Upper lobe of right lung (tissue), 1 donor: ENCODE measurements around the gene RASGRF2. TPM values are rescaled to one million over a fixed set of nuclear protein-coding genes. Genes with fewer than 3 reads are reported as not detected.

ENCODE experiments used
- ATAC-seq: fragments of 200-7000 bp; cut with Tn5 transposase; one replicate; pipeline ENCODE4 v1.9.1; 2020; ENCODE audit warnings: mild to moderate bottlenecking, moderate library complexity
- DNase-seq: peaks from one replicate; pipeline ENCODE4 v3.0.0-alpha.2; 2020
- H3K27ac ChIP-seq: fragments of 200-600 bp; one replicate; pipeline ENCODE4 v1.8.0; 2022
- H3K27me3 ChIP-seq: fragments of 200-600 bp; one replicate; pipeline ENCODE4 v1.8.0; 2022; ENCODE audit warnings: mild to moderate bottlenecking
- H3K36me3 ChIP-seq: fragments of 200-600 bp; one replicate; pipeline ENCODE4 v1.8.0; 2022
- H3K4me1 ChIP-seq: fragments of 200-600 bp; one replicate; pipeline ENCODE4 v1.8.0; 2022
- H3K4me3 ChIP-seq: fragments of 200-600 bp; one replicate; pipeline ENCODE4 v1.8.0; 2022; ENCODE audit warnings: mild to moderate bottlenecking
- H3K9me3 ChIP-seq: fragments of 200-600 bp; one replicate; pipeline ENCODE4 v1.8.0; 2022
- CTCF ChIP-seq: fragments of 200-600 bp; IDR thresholded peaks from one replicate; pipeline ENCODE4 v1.8.0; 2022; ENCODE audit warnings: antibody characterized with exemption
- intact Hi-C: fragments of 100-400 bp; cut with DNase I; formaldehyde crosslinking; loops from one replicate; pipeline ENCODE4 v1.11.0; 2022
- total RNA-seq: library from RNA; stranded (reverse); fragmentation: NEBNext Ultra II Directional; extraction: Animal tissue kit (Norgen Biotek cat#: 25700); gene quantifications from one replicate; pipeline ENCODE4 v1.2.1, GENCODE V29; 2021
- donor health status: DM: no; HTN: yes; CAD: no; lungs with severe emphysema.

Gene RASGRF2
- total RNA-seq, 1 donor from 2014 or later, result 5.4 TPM

GRCh38 chr5:80964491-80964890 is 4.3 kb downstream of the RASGRF2 start:
- DNase-seq, result no peak
- Histone ChIP-seq H3K27me3 (peaks cover 44% of the 10 kb centered on the region), H3K36me3 (no peaks in the 10 kb centered on the region), H3K27ac (no peak overlapping the region), H3K4me3 (no peak overlapping the region), H3K9me3 (no peaks in the 10 kb centered on the region), H3K4me1 (peaks cover 12% of the 10 kb centered on the region)
- ATAC-seq, result no peak
- no peak for TF ChIP-seq CTCF
- intact Hi-C loops, result no loop called here

- ATAC-seq (no peak), DNase-seq (no peak)
- intact Hi-C loops, result no loop called here
- Histone ChIP-seq H3K9me3 (no peaks in the 10 kb centered on the region), H3K4me1 (peaks cover 12% of the 10 kb centered on the region), H3K4me3 (no peak overlapping the region), H3K36me3 (no peaks in the 10 kb centered on the region), H3K27ac (no peak overlapping the region), H3K27me3 (peaks cover 39% of the 10 kb centered on the region)
- no peak for TF ChIP-seq CTCF
Measured at GRCh38 chr5:80964919-80965318, 4.8 kb downstream of the RASGRF2 start.

- TF ChIP-seq CTCF, result no peak
- intact Hi-C loops, result no loop called here
- ATAC-seq (peak; percentile 53), DNase-seq (no peak)
- H3K36me3 ChIP-seq, result no peaks in the 10 kb centered on the region
- peaks cover 23% of the 10 kb centered on the region for H3K27me3 ChIP-seq
- no peak overlapping the region for H3K4me3 ChIP-seq
- no peaks in the 10 kb centered on the region for H3K9me3 ChIP-seq
- H3K27ac ChIP-seq, result no peak overlapping the region
- H3K4me1 ChIP-seq, result peaks cover 8% of the 10 kb centered on the region
Measured at GRCh38 chr5:80967500-80968181, 7.5 kb downstream of the RASGRF2 start.

DNA sequence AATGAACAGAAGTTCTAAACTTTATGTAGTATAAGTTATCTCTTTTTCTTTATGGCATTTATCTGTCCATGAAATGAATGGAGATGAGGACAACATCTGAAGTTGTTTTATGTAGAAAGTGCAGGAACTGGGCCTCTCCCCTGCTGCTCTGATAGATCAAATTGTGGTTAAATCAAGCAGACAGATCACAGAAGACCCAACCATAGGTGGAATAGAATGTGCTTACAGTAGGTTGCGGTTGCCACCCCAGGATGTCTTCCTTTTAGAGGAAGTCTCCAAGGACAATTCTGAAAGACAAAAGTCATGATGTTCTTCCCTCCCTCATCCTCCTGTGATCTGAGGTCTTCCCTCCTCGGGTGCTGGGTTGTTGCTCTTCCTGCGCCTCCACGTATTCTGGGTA is 12.9 kb downstream of the RASGRF2 start:
- no peaks in the 10 kb centered on the region for H3K9me3 ChIP-seq
- TF ChIP-seq CTCF, result no peak
- no peaks in the 10 kb centered on the region for H3K36me3 ChIP-seq
- H3K4me3 ChIP-seq, result no peak overlapping the region
- ATAC-seq (no peak), DNase-seq (no peak)
- no peaks in the 10 kb centered on the region for H3K27me3 ChIP-seq
- no peak overlapping the region for H3K27ac ChIP-seq
- intact Hi-C loops, result no loop called here
- peaks cover under 1% of the 10 kb centered on the region for H3K4me1 ChIP-seq

DNA sequence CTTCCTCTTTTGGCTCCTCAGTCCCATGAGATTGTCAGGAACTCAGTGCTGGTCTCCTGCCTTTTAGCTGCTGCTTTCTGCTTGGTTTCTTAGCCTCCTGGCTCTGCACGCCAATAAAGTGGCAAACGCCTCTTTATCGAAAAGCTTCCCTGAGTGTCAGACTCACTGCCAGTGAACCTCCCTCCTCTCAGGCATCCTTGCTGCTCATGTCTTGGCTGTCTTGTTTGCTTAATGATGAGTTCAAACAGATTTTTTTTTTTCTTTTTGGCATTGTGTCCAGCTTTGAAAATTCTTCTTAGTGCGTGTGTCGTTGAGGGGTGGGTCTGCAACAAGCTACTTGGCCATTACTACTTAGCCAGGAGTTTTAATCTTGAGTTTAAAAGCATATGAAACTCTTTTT is 14.9 kb downstream of the RASGRF2 start:
- TF ChIP-seq CTCF, result no peak
- Histone ChIP-seq H3K4me3 (no peak overlapping the region), H3K36me3 (no peaks in the 10 kb centered on the region), H3K27me3 (no peaks in the 10 kb centered on the region), H3K4me1 (no peaks in the 10 kb centered on the region), H3K9me3 (no peaks in the 10 kb centered on the region), H3K27ac (no peak overlapping the region)
- intact Hi-C loops, result no loop called here
- DNase-seq (no peak), ATAC-seq (no peak)

DNA sequence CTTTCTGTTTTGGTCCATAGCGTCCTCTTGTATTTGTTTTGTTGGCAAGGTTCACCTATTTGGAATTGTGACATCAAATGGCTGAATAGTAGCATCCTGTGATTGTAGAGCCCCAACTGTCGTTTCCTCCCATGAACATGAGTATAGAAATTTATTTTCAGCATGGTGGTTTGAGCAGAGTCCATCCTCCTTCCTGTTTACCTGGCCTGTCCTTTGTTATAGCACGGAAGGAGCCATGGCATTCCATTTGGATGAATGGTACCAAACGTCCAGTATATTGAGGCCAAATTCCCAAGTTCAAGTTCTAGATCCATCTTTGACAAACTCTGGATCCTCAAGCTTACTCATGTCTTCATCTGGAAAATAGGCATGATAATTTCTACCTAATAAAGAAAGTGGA is 16.8 kb downstream of the RASGRF2 start:
- no peak for ATAC-seq

More for the DNA sequence above, 16.8 kb downstream of the RASGRF2 start:
- Histone ChIP-seq H3K27ac (no peak overlapping the region), H3K4me3 (no peak overlapping the region), H3K4me1 (no peaks in the 10 kb centered on the region), H3K27me3 (no peaks in the 10 kb centered on the region), H3K9me3 (no peaks in the 10 kb centered on the region), H3K36me3 (no peaks in the 10 kb centered on the region)
- intact Hi-C loops, result no loop called here
- TF ChIP-seq CTCF, result no peak
- no peak for DNase-seq
